Skeletal muscle satellite cell (primary cell): ENCODE data around the gene SOCS3. TPM values are rescaled to one million over a fixed set of nuclear protein-coding genes. Genes with fewer than 3 reads are reported as not detected.

ENCODE experiments used
- H3K27me3 ChIP-seq: 2 replicates; pipeline ENCODE4 v1.7.0; 2013; ENCODE audit warnings: low read length; ENCODE audit not compliant: control insufficient read depth, insufficient read depth
- H3K36me3 ChIP-seq: 2 replicates; pipeline ENCODE4 v1.7.0; 2013; ENCODE audit warnings: mild to moderate bottlenecking, control low read depth, low read length; ENCODE audit not compliant: insufficient read depth
- H3K4me1 ChIP-seq: 2 replicates; pipeline ENCODE4 v1.7.0; 2013; ENCODE audit warnings: low read length; ENCODE audit not compliant: control insufficient read depth, insufficient read depth
- H3K4me2 ChIP-seq: 2 replicates; pipeline ENCODE4 v1.7.0; 2013; ENCODE audit warnings: mild to moderate bottlenecking, low read length
- H3K4me3 ChIP-seq: 2 replicates; pipeline ENCODE4 v1.7.0; 2013; ENCODE audit warnings: low read length
- H3K9ac ChIP-seq: 2 replicates; pipeline ENCODE4 v1.7.0; 2013; ENCODE audit warnings: mild to moderate bottlenecking, low read depth, low read length, moderate library complexity
- H3K9me3 ChIP-seq: replicated peaks from 2 replicates; pipeline ENCODE4 v1.7.0; 2013; ENCODE audit warnings: mild to moderate bottlenecking, control low read depth, low read length
- total RNA-seq: library from RNA; depleted of rRNA; stranded (reverse); fragments of >200 nt; gene quantifications from 2 replicates; pipeline ENCODE4 v1.2.3, GENCODE V29; 2012; rRNA removed

SOCS3 gene, protein sequence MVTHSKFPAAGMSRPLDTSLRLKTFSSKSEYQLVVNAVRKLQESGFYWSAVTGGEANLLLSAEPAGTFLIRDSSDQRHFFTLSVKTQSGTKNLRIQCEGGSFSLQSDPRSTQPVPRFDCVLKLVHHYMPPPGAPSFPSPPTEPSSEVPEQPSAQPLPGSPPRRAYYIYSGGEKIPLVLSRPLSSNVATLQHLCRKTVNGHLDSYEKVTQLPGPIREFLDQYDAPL
- 52.0 and 93.5 TPM in 2 replicates for total RNA-seq

DNA sequence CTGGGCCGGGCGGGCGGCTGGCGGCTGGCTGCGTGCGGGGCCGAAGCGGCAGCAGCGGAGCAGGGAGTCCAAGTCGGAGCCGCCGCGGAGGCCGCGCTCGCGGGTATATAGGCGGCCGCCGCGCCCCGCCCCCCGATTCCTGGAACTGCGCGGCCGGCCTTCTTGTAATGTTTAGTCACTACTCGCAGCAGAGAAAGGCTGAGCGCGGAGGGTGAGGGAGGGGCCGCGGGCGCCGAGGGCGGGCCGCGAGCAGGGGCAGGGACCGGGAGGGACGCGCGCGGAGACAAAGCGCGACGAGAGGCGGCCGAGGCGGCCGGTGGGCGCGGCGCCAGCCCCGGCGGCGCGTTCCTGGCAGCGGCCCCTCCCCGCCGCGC lies at the start of gene SOCS3:
Gene SOCS3 (minus strand): TSS at position 81 of the 374 bp plus-strand sequence. CDS start 982 bp downstream, outside the sequence.
- Histone ChIP-seq H3K4me1 (peaks cover 33% of the 10 kb centered on the region), H3K4me2 (peak within 1 kb of the TSS; percentile 97), H3K9me3 (no peaks in the 10 kb centered on the region), H3K27me3 (no peaks in the 10 kb centered on the region), H3K4me3 (peak within 1 kb of the TSS; percentile 89), H3K36me3 (peaks cover 30% of the 10 kb centered on the region), H3K9ac (peak within 1 kb of the TSS; percentile 92)

DNA sequence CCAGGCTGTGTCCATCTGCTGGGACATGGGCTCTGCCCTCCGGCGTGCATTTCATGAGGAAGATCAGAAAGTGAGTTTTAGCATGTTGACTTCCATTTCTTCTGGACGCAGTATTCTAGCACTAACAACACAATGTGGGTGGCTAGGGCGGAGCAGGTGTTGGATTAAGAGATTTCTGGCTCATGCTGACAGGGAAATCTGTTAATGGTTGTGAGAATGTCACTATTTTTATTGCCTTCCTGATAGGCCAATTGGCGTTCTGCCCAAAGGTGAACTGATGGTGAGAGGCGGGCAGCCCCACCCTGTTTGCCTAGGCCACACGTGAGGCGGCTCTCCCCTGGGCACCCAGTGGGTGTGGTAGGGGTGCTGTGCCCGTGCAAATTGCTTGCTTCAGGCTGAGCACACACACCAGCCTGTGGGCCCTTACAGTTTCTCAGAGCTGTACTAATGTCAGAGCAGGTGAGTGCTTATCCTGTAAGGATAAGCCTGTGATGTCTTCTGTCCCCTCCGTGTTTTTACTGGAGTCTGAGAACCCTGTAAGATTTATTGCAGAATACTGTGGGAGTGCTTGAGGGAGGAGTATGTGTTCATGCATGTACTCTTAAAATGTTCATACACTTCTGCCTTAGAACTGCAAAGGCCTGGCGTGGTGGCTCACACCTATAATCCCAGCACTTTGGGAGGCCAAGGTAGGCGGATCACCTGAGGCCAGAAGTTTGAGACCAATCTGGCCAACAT lies 49.5 kb upstream of the SOCS3 start:
- no peaks in the 10 kb centered on the region for H3K27me3 ChIP-seq
- H3K4me1 ChIP-seq, result peaks cover 32% of the 10 kb centered on the region
- peaks cover 50% of the 10 kb centered on the region for H3K36me3 ChIP-seq
- H3K4me2 ChIP-seq, result no peak overlapping the region
- no peaks in the 10 kb centered on the region for H3K9me3 ChIP-seq
- H3K4me3 ChIP-seq, result no peak overlapping the region
- H3K9ac ChIP-seq, result no peak overlapping the region

DNA sequence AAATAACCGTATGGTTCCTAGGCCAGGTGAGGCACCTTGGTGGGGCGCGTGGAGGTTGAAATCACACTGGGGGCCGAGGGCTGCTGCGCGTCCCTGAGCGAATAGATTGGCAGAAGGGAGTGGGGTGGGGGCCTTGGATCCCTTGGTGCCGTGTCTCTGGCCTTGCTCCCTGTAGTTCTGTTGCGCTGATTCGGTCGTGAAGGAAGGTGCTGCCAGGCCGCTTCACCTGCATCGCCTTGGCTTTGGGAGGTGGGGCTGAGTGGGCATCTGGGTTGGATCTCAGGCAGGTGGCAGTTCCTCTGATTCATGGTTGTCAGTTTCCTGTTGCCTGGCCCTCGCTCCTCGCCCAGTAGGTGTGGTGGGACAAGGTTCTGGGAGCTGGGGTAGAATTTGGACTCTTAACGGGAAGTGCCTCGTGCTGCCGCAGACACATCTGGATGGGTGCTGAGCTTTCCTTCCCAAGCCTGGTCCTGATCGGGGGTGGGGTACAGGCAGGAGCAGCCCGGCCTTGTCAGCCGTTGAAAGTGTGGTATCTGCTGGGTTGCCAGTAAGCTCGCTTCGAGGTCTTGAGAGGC lies 48.7 kb upstream of the SOCS3 start:
- Histone ChIP-seq H3K27me3 (no peaks in the 10 kb centered on the region), H3K36me3 (peaks cover 51% of the 10 kb centered on the region), H3K4me2 (no peak overlapping the region), H3K9me3 (no peaks in the 10 kb centered on the region), H3K4me1 (peaks cover 32% of the 10 kb centered on the region), H3K9ac (no peak overlapping the region), H3K4me3 (no peak overlapping the region)

DNA sequence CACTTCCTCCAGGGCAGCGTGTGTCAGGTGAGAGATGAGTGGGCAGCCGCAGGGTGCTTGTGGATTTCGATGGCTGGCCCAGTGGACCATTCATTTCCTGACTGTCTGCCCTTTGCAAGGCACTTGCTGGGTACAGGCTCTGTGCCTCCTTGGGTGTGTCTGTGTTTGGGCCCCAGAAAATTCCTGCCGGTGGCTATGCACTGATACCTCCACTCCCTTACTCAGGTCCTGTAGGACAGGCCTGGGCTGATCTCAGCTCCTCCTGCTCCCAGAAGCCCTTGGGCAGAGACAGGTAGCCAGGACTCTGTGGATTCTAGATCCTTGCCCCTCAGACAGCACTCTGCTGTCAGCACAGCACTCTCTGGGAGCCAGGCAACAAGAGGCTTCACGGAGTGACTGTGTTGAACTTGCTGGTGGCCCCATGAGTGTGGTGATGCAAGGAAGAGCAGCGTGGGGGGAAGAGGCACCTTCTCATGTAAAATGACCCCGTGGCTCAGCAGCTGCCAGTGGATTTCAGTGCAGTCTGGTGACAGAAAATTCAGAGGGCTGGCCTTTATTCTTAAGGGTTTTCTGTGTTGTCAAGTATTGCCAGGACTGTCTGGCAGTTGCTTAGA lies 47.6 kb upstream of the SOCS3 start:
- Histone ChIP-seq H3K4me2 (no peak overlapping the region), H3K36me3 (peaks cover 55% of the 10 kb centered on the region), H3K4me3 (no peak overlapping the region), H3K9ac (peak overlapping the region; percentile 41), H3K4me1 (peaks cover 23% of the 10 kb centered on the region), H3K9me3 (no peaks in the 10 kb centered on the region), H3K27me3 (no peaks in the 10 kb centered on the region)

DNA sequence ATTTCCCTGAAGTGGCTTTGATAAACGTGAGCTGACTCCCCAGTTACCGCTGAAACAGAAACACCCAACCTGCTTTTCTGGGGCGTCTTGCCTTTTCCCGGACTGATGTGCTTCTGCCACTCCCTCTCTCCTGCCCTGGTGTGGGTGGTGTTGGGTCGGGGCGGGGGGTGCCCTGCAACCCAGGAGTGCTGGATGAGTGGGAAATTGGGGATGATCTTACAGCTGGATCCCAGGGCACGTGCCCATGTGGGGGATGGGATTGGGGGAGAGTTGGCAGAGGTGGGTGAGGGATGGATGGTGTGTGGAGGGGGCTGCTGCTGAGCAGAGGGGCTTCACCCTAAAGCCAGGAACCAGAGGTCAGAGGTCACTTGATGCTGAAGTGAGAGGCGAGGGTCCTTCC lies 47.0 kb upstream of the SOCS3 start:
- H3K4me1 ChIP-seq, result peaks cover 17% of the 10 kb centered on the region
- H3K4me2 ChIP-seq, result no peak overlapping the region
- H3K4me3 ChIP-seq, result no peak overlapping the region
- H3K27me3 ChIP-seq, result no peaks in the 10 kb centered on the region
- H3K9ac ChIP-seq, result no peak overlapping the region
- H3K9me3 ChIP-seq, result no peaks in the 10 kb centered on the region
- peaks cover 57% of the 10 kb centered on the region for H3K36me3 ChIP-seq

DNA sequence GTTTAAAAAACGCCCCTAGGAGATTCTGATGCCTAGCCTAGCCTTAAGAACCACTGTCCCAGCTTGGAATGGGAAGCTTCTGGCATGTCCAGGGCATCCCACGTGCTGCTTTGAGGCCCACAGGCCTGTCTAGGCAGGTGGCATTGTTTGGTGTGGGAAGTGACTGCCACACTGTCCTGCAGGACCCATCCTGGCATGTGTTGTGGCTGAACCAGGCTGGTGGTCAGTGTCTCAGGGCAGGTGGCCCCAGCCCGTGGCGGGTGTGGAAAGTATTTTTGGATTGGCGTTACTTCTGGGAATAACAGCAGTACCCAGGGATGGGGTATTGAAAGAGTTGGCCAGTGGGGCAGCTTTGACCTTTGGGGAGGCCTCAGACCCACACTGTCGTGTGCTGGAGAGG lies 46.5 kb upstream of the SOCS3 start:
- no peak overlapping the region for H3K9ac ChIP-seq
- no peaks in the 10 kb centered on the region for H3K9me3 ChIP-seq
- H3K4me2 ChIP-seq, result no peak overlapping the region
- no peaks in the 10 kb centered on the region for H3K27me3 ChIP-seq
- H3K36me3 ChIP-seq, result peaks cover 60% of the 10 kb centered on the region
- peaks cover 13% of the 10 kb centered on the region for H3K4me1 ChIP-seq
- no peak overlapping the region for H3K4me3 ChIP-seq

DNA sequence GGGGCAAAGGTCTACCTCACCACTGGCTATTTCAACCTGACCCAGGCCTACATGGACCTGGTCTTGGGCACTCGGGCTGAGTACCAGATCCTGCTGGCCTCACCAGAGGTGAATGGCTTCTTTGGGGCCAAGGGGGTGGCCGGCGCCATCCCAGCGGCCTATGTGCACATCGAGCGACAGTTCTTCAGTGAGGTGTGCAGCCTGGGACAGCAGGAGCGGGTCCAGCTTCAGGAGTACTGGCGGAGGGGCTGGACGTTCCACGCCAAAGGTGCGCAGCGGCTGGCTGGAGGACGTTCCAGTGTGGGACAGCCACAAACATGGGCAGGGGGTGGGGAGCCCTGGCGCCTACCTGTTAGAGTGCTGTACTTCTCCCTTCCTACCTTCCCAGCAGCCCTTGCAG lies 43.9 kb upstream of the SOCS3 start:
- Histone ChIP-seq H3K9me3 (no peaks in the 10 kb centered on the region), H3K4me2 (no peak overlapping the region), H3K27me3 (no peaks in the 10 kb centered on the region), H3K4me1 (peaks cover 12% of the 10 kb centered on the region), H3K36me3 (peaks cover 73% of the 10 kb centered on the region), H3K9ac (no peak overlapping the region), H3K4me3 (no peak overlapping the region)

DNA sequence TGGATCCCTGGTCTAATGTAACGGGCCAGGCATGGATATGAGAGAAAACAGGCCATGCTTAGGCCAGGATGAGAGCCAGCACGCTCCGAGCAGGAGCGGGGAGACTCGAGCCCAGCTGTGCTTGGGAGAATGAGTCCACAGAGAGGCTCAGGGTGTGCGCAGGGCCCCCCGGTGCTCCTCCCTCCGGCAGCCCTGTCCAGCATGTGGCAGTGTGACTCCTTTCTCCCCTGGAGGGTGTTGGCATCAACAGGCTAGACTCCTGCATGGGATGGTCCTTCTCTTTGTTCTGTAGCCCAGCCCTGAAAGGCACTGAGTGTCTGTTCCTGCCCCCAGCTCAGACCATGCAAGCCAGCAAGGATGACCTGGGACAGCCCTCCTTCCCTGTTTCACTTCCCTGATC lies 42.0 kb upstream of the SOCS3 start:
- Histone ChIP-seq H3K4me2 (no peak overlapping the region), H3K4me1 (peaks cover 17% of the 10 kb centered on the region), H3K9ac (no peak overlapping the region), H3K36me3 (peaks cover 74% of the 10 kb centered on the region), H3K4me3 (no peak overlapping the region), H3K9me3 (no peaks in the 10 kb centered on the region), H3K27me3 (no peaks in the 10 kb centered on the region)

DNA sequence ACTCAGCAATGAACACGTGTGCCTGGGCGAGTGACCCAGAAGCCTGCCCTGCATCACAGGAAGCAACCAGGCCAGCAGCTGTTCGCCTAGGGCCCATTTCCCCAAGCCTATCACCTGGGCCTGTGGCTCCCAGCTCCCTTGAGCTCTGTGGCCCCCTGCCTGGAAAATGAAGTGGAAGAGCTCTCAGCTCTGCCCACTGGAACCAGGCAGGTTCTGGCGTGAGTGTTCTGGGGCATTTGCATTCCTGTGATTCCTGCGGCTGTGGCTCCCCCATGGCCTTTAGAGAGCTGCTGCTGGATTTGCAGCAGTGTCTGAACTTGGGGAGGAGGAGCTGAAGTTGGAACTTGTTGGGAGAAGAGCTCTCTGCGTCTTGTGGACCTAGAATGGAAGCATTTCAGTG lies 41.4 kb upstream of the SOCS3 start:
- no peak overlapping the region for H3K9ac ChIP-seq
- peaks cover 79% of the 10 kb centered on the region for H3K36me3 ChIP-seq
- H3K9me3 ChIP-seq, result no peaks in the 10 kb centered on the region
- peaks cover 21% of the 10 kb centered on the region for H3K4me1 ChIP-seq
- no peak overlapping the region for H3K4me2 ChIP-seq
- H3K4me3 ChIP-seq, result no peak overlapping the region
- no peaks in the 10 kb centered on the region for H3K27me3 ChIP-seq

DNA sequence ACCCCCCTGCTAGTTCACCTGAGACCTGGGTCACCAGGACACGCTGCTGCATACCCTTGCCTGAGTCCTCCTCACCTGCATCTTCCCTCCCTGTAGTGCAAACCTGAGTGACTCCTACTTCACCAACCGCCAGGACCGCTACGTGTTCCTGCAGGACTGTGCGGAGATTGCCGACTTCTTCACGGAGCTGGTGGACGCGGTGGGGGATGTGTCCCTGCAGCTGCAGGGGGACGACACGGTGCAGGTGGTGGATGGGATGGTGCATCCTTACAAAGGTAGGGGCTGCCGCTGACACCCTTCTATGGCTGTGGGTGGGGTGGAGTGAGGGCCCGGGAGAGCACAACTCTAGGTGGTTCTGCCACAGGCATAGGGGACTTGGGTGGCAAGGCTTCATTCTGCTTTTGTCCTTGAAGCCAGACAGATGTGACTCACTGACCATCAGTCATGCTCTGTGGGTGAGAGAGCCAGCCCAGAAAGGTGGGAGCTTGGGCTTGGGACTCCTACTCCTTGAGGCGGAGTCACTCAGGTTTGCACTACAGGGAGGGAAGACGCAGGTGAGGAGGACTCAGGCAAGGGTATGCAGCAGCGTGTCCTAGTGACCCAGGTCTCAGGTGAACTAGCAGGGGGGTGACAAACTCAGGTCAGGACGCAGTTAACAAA lies 40.8 kb upstream of the SOCS3 start:
- H3K4me1 ChIP-seq, result peaks cover 21% of the 10 kb centered on the region
- no peaks in the 10 kb centered on the region for H3K9me3 ChIP-seq
- peaks cover 81% of the 10 kb centered on the region for H3K36me3 ChIP-seq
- no peak overlapping the region for H3K4me2 ChIP-seq
- H3K9ac ChIP-seq, result no peak overlapping the region
- H3K27me3 ChIP-seq, result no peaks in the 10 kb centered on the region
- no peak overlapping the region for H3K4me3 ChIP-seq

DNA sequence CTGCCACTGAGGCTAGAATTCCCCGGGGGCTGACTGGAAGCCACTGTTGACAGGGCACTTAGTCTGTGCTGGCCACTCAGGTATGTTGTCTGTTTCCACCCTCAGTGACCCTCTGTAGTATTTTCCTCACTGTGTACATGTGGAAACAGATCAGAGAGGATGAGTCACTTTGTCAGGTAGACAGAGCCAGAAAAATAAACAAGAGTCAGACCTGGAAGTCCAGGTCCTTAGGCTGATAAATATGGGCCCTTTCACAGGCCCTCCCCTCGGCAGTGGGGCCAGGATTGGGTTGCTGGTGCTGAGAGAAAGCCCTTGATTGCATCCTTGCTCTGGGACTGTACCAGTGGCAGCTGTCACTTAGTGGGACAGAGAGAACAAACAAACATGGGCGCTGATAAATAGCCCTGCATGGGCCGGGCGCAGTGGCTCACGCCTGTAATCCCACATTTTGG lies 39.8 kb upstream of the SOCS3 start:
- H3K4me2 ChIP-seq, result no peak overlapping the region
- H3K36me3 ChIP-seq, result peaks cover 88% of the 10 kb centered on the region
- no peak overlapping the region for H3K4me3 ChIP-seq
- no peak overlapping the region for H3K9ac ChIP-seq
- H3K27me3 ChIP-seq, result no peaks in the 10 kb centered on the region
- H3K9me3 ChIP-seq, result no peaks in the 10 kb centered on the region
- peaks cover 21% of the 10 kb centered on the region for H3K4me1 ChIP-seq
